HG03095 (cell line): ENCODE measurements around the gene NEU1.

Experiments used
- ATAC-seq: cut with Tn5 transposase; IDR thresholded peaks from one replicate; pipeline ENCODE4 v1.9.1; 2021; ENCODE audit warnings: moderate library complexity; ENCODE audit not compliant: unreplicated experiment

The NEU1 gene

GRCh38 chr6:31896856-31897611 lies 34.4 kb upstream of the NEU1 start:
- ATAC-seq = no peak

GRCh38 chr6:31896493-31896855 lies 33.9 kb upstream of the NEU1 start:
- no peak for ATAC-seq

- ATAC-seq = no peak
These were observed 30.2 kb upstream of the NEU1 start for GRCh38 chr6:31892821-31893220.

GRCh38 chr6:31889331-31889972 lies 26.8 kb upstream of the NEU1 start:
- no peak for ATAC-seq

GRCh38 chr6:31888276-31889258 lies 25.9 kb upstream of the NEU1 start:
- ATAC-seq = no peak

GRCh38 chr6:31887173-31888007 lies 24.8 kb upstream of the NEU1 start:
- no peak for ATAC-seq

GRCh38 chr6:31886541-31886991 lies 23.9 kb upstream of the NEU1 start:
- ATAC-seq = no peak

GRCh38 chr6:31884528-31885035 lies 22.0 kb upstream of the NEU1 start:
- ATAC-seq = no peak

GRCh38 chr6:31883676-31884075 lies 21.1 kb upstream of the NEU1 start:
- ATAC-seq = no peak

GRCh38 chr6:31882344-31882743 lies 19.7 kb upstream of the NEU1 start:
- ATAC-seq = no peak

GRCh38 chr6:31881136-31881859 lies 18.7 kb upstream of the NEU1 start:
- no peak for ATAC-seq

- ATAC-seq = no peak
These were observed 18.0 kb upstream of the NEU1 start for GRCh38 chr6:31880616-31881015.

- ATAC-seq = no peak
These were observed 17.3 kb upstream of the NEU1 start for GRCh38 chr6:31879901-31880300.

GRCh38 chr6:31879143-31879542 lies 16.5 kb upstream of the NEU1 start:
- ATAC-seq = no peak

- ATAC-seq = no peak
These were observed 16.1 kb upstream of the NEU1 start, which contains the start of gene SLC44A4 for GRCh38 chr6:31878726-31879125. TSS of gene SLC44A4 (minus strand) at chr6:31878997. CDS start at chr6:31878980, 17 bp downstream.

- ATAC-seq = no peak
These were observed 15.6 kb upstream of the NEU1 start for GRCh38 chr6:31878222-31878621.

GRCh38 chr6:31877651-31878161 lies 15.1 kb upstream of the NEU1 start:
- ATAC-seq = no peak

GRCh38 chr6:31877125-31877650 lies 14.6 kb upstream of the NEU1 start:
- no peak for ATAC-seq

- ATAC-seq = no peak
These were observed 13.7 kb upstream of the NEU1 start for GRCh38 chr6:31876357-31876756.
